ENCODE results near the gene REPIN1.

- TF ChIP-seq POLR2A (IDR thresholded peaks at IDR 0.05), result no peak
- TF ChIP-seq, protein P1, sequence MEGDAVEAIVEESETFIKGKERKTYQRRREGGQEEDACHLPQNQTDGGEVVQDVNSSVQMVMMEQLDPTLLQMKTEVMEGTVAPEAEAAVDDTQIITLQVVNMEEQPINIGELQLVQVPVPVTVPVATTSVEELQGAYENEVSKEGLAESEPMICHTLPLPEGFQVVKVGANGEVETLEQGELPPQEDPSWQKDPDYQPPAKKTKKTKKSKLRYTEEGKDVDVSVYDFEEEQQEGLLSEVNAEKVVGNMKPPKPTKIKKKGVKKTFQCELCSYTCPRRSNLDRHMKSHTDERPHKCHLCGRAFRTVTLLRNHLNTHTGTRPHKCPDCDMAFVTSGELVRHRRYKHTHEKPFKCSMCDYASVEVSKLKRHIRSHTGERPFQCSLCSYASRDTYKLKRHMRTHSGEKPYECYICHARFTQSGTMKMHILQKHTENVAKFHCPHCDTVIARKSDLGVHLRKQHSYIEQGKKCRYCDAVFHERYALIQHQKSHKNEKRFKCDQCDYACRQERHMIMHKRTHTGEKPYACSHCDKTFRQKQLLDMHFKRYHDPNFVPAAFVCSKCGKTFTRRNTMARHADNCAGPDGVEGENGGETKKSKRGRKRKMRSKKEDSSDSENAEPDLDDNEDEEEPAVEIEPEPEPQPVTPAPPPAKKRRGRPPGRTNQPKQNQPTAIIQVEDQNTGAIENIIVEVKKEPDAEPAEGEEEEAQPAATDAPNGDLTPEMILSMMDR (IDR thresholded peaks at IDR 0.05), result no peak
Observed at GRCh38 chr7:150374472-150374871, 5.8 kb downstream of the REPIN1 start.

Data from adrenal gland (tissue), 5 donors.